ENCODE results near the gene DOC2B.
"Not testable (repeated sequence)": the region's sequence is repeated elsewhere in the genome, so short reads cannot be mapped to it uniquely, and the experiment has no call there.

DOC2B gene

GRCh38 chr17:181245-182049, at the start of gene DOC2B:
DOC2B (minus strand) TSS chr17:181650; CDS start chr17:181479, 171 bp downstream.
- no peak for DNase-seq

- DNase-seq, result no peak
Measured at GRCh38 chr17:230395-230770, 48.9 kb upstream of the DOC2B start.

GRCh38 chr17:229709-230394, 48.4 kb upstream of the DOC2B start:
- DNase-seq, result no peak

- DNase-seq, result no peak
Measured at GRCh38 chr17:228951-229708, 47.7 kb upstream of the DOC2B start.

- no peak for DNase-seq
Measured at GRCh38 chr17:227946-228615, 46.6 kb upstream of the DOC2B start.

- no peak for DNase-seq
Measured at GRCh38 chr17:227078-227945, 45.9 kb upstream of the DOC2B start.

- DNase-seq, result no peak
Measured at GRCh38 chr17:226108-227077, 44.9 kb upstream of the DOC2B start.

- DNase-seq, result no peak
Measured at GRCh38 chr17:225551-225950, 44.1 kb upstream of the DOC2B start.

GRCh38 chr17:224576-224975, 43.1 kb upstream of the DOC2B start:
- DNase-seq, result not testable (repeated sequence)

- DNase-seq, result no peak
Measured at GRCh38 chr17:223723-224471, 42.4 kb upstream of the DOC2B start.

- no peak for DNase-seq
Measured at GRCh38 chr17:222172-222571, 40.7 kb upstream of the DOC2B start.

- no peak for DNase-seq
Measured at GRCh38 chr17:219696-220095, 38.2 kb upstream of the DOC2B start.

GRCh38 chr17:218432-219110, 37.1 kb upstream of the DOC2B start:
- no peak for DNase-seq

- no peak for DNase-seq
Measured at GRCh38 chr17:216625-217024, 35.2 kb upstream of the DOC2B start.

- DNase-seq, result peak; percentile 15
Measured at GRCh38 chr17:215563-216478, 34.4 kb upstream of the DOC2B start.

GRCh38 chr17:214881-215331, 33.5 kb upstream of the DOC2B start:
- DNase-seq, result no peak

GRCh38 chr17:213286-214105, 32.0 kb upstream of the DOC2B start:
- DNase-seq, result no peak
